B cell (primary cell): ENCODE measurements around the gene AUTS2.
"Not testable (repeated sequence)": the region's sequence is repeated elsewhere in the genome, so short reads cannot be mapped to it uniquely, and the experiment has no call there.

ENCODE experiments used
- EZH2 ChIP-seq: IDR thresholded peaks from 2 replicates; pipeline ENCODE4 v1.6.1; 2012; ENCODE audit warnings: borderline replicate concordance, low read depth, mild to moderate bottlenecking, moderate library complexity, low read length; ENCODE audit not compliant: insufficient read depth, poor library complexity, severe bottlenecking
- TF ChIP-seq, protein P1 (sequence below): fragments of 200-600 bp; IDR thresholded peaks from one replicate; pipeline ENCODE4 v1.8.0; 2022; ENCODE audit warnings: antibody characterized with exemption, mild to moderate bottlenecking

DNA sequence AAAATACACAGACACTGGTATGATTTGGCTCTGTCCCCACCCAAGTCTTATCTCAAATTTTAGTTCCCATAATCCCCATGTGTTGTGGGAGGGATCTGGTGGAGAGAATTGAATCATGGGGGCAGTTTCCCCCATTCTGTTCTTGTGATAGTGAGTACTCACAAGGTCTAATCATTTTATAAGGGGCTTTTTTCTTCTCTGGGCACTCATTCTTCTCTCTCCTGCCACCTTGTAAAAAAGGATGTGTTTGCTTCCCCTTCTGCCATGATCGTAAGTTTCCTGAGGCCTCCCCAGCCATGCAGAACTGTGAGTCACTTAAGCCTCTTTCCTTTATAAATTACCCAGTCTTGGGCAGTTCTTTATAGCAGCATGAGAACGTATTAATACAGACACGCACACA lies 677.3 kb downstream of the AUTS2 start:
- TF ChIP-seq EZH2, result not testable (repeated sequence)
- TF ChIP-seq, protein P1, sequence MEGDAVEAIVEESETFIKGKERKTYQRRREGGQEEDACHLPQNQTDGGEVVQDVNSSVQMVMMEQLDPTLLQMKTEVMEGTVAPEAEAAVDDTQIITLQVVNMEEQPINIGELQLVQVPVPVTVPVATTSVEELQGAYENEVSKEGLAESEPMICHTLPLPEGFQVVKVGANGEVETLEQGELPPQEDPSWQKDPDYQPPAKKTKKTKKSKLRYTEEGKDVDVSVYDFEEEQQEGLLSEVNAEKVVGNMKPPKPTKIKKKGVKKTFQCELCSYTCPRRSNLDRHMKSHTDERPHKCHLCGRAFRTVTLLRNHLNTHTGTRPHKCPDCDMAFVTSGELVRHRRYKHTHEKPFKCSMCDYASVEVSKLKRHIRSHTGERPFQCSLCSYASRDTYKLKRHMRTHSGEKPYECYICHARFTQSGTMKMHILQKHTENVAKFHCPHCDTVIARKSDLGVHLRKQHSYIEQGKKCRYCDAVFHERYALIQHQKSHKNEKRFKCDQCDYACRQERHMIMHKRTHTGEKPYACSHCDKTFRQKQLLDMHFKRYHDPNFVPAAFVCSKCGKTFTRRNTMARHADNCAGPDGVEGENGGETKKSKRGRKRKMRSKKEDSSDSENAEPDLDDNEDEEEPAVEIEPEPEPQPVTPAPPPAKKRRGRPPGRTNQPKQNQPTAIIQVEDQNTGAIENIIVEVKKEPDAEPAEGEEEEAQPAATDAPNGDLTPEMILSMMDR, result not testable (repeated sequence)
